ENCODE data around the gene USP15. TPM values are rescaled to one million over a fixed set of nuclear protein-coding genes. Genes with fewer than 3 reads are reported as not detected.

The USP15 gene
- total RNA-seq, 1 donor from 2014 or later: 150 TPM

- peaks cover 12% of the 10 kb centered on the region for H3K36me3 Mint-ChIP-seq (ENCODE audit: low read depth)
- no peak for TF ChIP-seq CTCF (IDR thresholded peaks at IDR 0.05)
- POLR2A ChIA-PET: interaction anchor here (0.6 to 1.4 kb wide), 2 partner anchors 18 to 380 kb away, joined by 3 to 4 read pairs; partner anchors contain the start of gene USP15
- CTCF ChIA-PET: no interaction called here
- no peak overlapping the region for H3K4me3 Mint-ChIP-seq
- intact Hi-C loops (cut with micrococcal nuclease): no loop called here
- H3K4me1 Mint-ChIP-seq: peaks cover 81% of the 10 kb centered on the region
- ATAC-seq (ENCODE audit: low read depth) (no peak), DNase-seq (no peak)
- H3K9me3 Mint-ChIP-seq: no peaks in the 10 kb centered on the region
- H3K27ac Mint-ChIP-seq: no peak overlapping the region
- H3K27me3 Mint-ChIP-seq: no peaks in the 10 kb centered on the region
Measured at GRCh38 chr12:62278022-62278421, 17.8 kb downstream of the USP15 start.

- DNase-seq (no peak), ATAC-seq (ENCODE audit: low read depth) (no peak)
- POLR2A ChIA-PET: no interaction called here
- no peaks in the 10 kb centered on the region for H3K9me3 Mint-ChIP-seq
- CTCF ChIA-PET: no interaction called here
- peaks cover 77% of the 10 kb centered on the region for H3K4me1 Mint-ChIP-seq
- peaks cover 13% of the 10 kb centered on the region for H3K36me3 Mint-ChIP-seq (ENCODE audit: low read depth)
- no peak for TF ChIP-seq CTCF (IDR thresholded peaks at IDR 0.05)
- H3K27me3 Mint-ChIP-seq: no peaks in the 10 kb centered on the region
- H3K4me3 Mint-ChIP-seq: no peak overlapping the region
- intact Hi-C loops (cut with micrococcal nuclease): no loop called here
- no peak overlapping the region for H3K27ac Mint-ChIP-seq
Measured at GRCh38 chr12:62279058-62279457, 18.9 kb downstream of the USP15 start.

GRCh38 chr12:62279961-62280360 is 19.8 kb downstream of the USP15 start:
- Mint-ChIP-seq H3K4me3 (no peak overlapping the region), H3K4me1 (peaks cover 74% of the 10 kb centered on the region), H3K36me3 (ENCODE audit: low read depth) (peaks cover 11% of the 10 kb centered on the region), H3K9me3 (no peaks in the 10 kb centered on the region), H3K27me3 (no peaks in the 10 kb centered on the region), H3K27ac (no peak overlapping the region)
- CTCF ChIA-PET: no interaction called here
- no peak for TF ChIP-seq CTCF (IDR thresholded peaks at IDR 0.05)
- DNase-seq: no peak
- POLR2A ChIA-PET: no interaction called here
- intact Hi-C loops (cut with micrococcal nuclease): loop anchor here (5.0 kb wide), 1 partner anchor 37 kb away; no protein-coding TSS in a partner anchor
- ATAC-seq (ENCODE audit: low read depth): no peak

GRCh38 chr12:62282057-62282774 is 22.0 kb downstream of the USP15 start:
- Mint-ChIP-seq H3K27ac (no peak overlapping the region), H3K36me3 (ENCODE audit: low read depth) (peaks cover 31% of the 10 kb centered on the region), H3K4me3 (no peak overlapping the region), H3K4me1 (peaks cover 72% of the 10 kb centered on the region), H3K9me3 (no peaks in the 10 kb centered on the region), H3K27me3 (no peaks in the 10 kb centered on the region)
- POLR2A ChIA-PET: no interaction called here
- ATAC-seq (ENCODE audit: low read depth): no peak
- CTCF ChIA-PET: no interaction called here
- no peak for TF ChIP-seq CTCF (IDR thresholded peaks at IDR 0.05)
- DNase-seq: no peak
- intact Hi-C loops (cut with micrococcal nuclease): loop anchor here (5.0 kb wide), 1 partner anchor 35 kb away; no protein-coding TSS in a partner anchor

- CTCF ChIA-PET: no interaction called here
Measured at GRCh38 chr12:62284749-62285148, 24.5 kb downstream of the USP15 start.

More at GRCh38 chr12:62284749-62285148, 24.5 kb downstream of the USP15 start:
- H3K27ac Mint-ChIP-seq: no peak overlapping the region
- no peak for ATAC-seq (ENCODE audit: low read depth)
- POLR2A ChIA-PET: interaction anchor here (0.8 kb wide), 1 partner anchor 25 kb away, joined by 3 read pairs; no protein-coding TSS in a partner anchor
- TF ChIP-seq CTCF (IDR thresholded peaks at IDR 0.05): no peak
- H3K4me1 Mint-ChIP-seq: peaks cover 81% of the 10 kb centered on the region
- DNase-seq: no peak
- H3K9me3 Mint-ChIP-seq: peaks cover 6% of the 10 kb centered on the region
- no peaks in the 10 kb centered on the region for H3K27me3 Mint-ChIP-seq
- intact Hi-C loops (cut with micrococcal nuclease): loop anchor here (2.0 to 5.0 kb wide), 2 partner anchors 24 to 33 kb away; partner anchors contain the start of gene USP15
- H3K36me3 Mint-ChIP-seq (ENCODE audit: low read depth): peaks cover 48% of the 10 kb centered on the region
- no peak overlapping the region for H3K4me3 Mint-ChIP-seq

Measured in activated B cell treated with CpG ODN at 0.5 μM for 24 hours (primary cell).